Body of pancreas (tissue), 4 donors: ENCODE data around the gene HIVEP2.

Experiments
- CTCF ChIP-seq, 7 experiments: fragments of 450-650 bp in 4 of 7; fragments of 200-600 bp in 3 of 7; sonication (generic) in 3 of 7; IDR thresholded peaks; one replicate each; pipeline ENCODE4 v1.5.1; 2016 to 2019; ENCODE audit warnings: antibody characterized with exemption in 7 of 7
- POLR2A ChIP-seq, 3 donors: fragments of 450-650 bp; IDR thresholded peaks; one replicate each; pipeline ENCODE4 v1.6.1; 2016; ENCODE audit warnings: antibody characterized with exemption in 3 of 3, mild to moderate bottlenecking in 2 of 3

GRCh38 chr6:142846459-142846831 lies 98.5 kb downstream of the HIVEP2 start:
- no peak for TF ChIP-seq CTCF (IDR thresholded peaks at IDR 0.05)
- no peak for TF ChIP-seq POLR2A (IDR thresholded peaks at IDR 0.05)
